Neural cell (in vitro differentiated cells): Measurements from ENCODE around the gene TSNAXIP1. TPM values are rescaled to one million over a fixed set of nuclear protein-coding genes. Genes with fewer than 3 reads are reported as not detected.

ENCODE experiments used
- H2AFZ ChIP-seq: fragments of 200-600, 300-800 bp; sonication (generic), shearing (Covaris generic); 2 replicates; pipeline ENCODE4 v1.6.0; 2014; ENCODE audit warnings: low read depth, mild to moderate bottlenecking, antibody characterized with exemption, low read length, moderate library complexity
- H3F3A ChIP-seq: fragments of 200-600 bp; shearing (Covaris generic); 2 replicates; pipeline ENCODE4 v1.6.1; 2016; ENCODE audit warnings: mild to moderate bottlenecking, moderate library complexity, mixed read lengths, antibody characterized with exemption, low read length; ENCODE audit not compliant: insufficient read depth, poor library complexity, severe bottlenecking
- H3K27ac ChIP-seq: fragments of 200-600, 300-800 bp; sonication (generic), shearing (Covaris generic); 2 replicates; pipeline ENCODE4 v1.5.1; 2014; ENCODE audit warnings: mild to moderate bottlenecking, low read length, moderate library complexity
- H3K27me3 ChIP-seq: fragments of 300-800, 200-600 bp; sonication (generic), shearing (Covaris generic); 2 replicates; pipeline ENCODE4 v1.6.0; 2014; ENCODE audit warnings: mild to moderate bottlenecking, low read depth, low read length, moderate library complexity; ENCODE audit not compliant: insufficient read depth
- H3K36me3 ChIP-seq: fragments of 300-800, 200-600 bp; sonication (generic), shearing (Covaris generic); 2 replicates; pipeline ENCODE4 v1.5.1; 2014; ENCODE audit warnings: mild to moderate bottlenecking, antibody characterized with exemption, low read length, moderate library complexity; ENCODE audit not compliant: insufficient read depth
- H3K4me2 ChIP-seq: fragments of 300-800, 200-600 bp; sonication (generic), shearing (Covaris generic); 2 replicates; pipeline ENCODE4 v1.6.0; 2014; ENCODE audit warnings: mild to moderate bottlenecking, low read length
- H3K4me3 ChIP-seq: fragments of 300-800, 200-600 bp; sonication (generic), shearing (Covaris generic); 2 replicates; pipeline ENCODE4 v1.5.1; 2014; ENCODE audit warnings: mild to moderate bottlenecking, low read length, moderate library complexity
- H3K79me2 ChIP-seq: fragments of 200-600 bp; shearing (Covaris generic); replicated peaks from 2 replicates; pipeline ENCODE4 v1.6.0; 2014; ENCODE audit warnings: mild to moderate bottlenecking, low read length, moderate library complexity; ENCODE audit not compliant: insufficient read depth
- H3K9ac ChIP-seq: fragments of 300-800, 200-600 bp; sonication (generic), shearing (Covaris generic); 2 replicates; pipeline ENCODE4 v1.6.1; 2016; ENCODE audit warnings: mild to moderate bottlenecking, low read length, mixed read lengths
- H3K9me2 ChIP-seq: fragments of 200-600 bp; shearing (Covaris generic); 2 replicates; pipeline ENCODE4 v1.6.1; 2016; ENCODE audit warnings: mild to moderate bottlenecking, low read length, mixed read lengths; ENCODE audit not compliant: insufficient read depth
- H3K9me3 ChIP-seq: fragments of 200-600, 300-800 bp; sonication (generic), shearing (Covaris generic); 2 replicates; pipeline ENCODE4 v1.6.1; 2016; ENCODE audit warnings: mild to moderate bottlenecking, mixed run types, low read length, moderate library complexity, mixed read lengths
- H4K20me1 ChIP-seq: fragments of 200-600 bp; shearing (Covaris generic); 2 replicates; pipeline ENCODE4 v1.6.1; 2016; ENCODE audit warnings: mild to moderate bottlenecking, mixed run types; ENCODE audit not compliant: insufficient read depth
- EP300 ChIP-seq: fragments of 450-650 bp; conservative IDR thresholded peaks from 2 replicates; pipeline ENCODE4 v1.6.1; 2014; ENCODE audit warnings: antibody characterized with exemption, mild to moderate bottlenecking, moderate library complexity; ENCODE audit not compliant: poor library complexity, severe bottlenecking
- EZH2 ChIP-seq: fragments of 200-600, 300-800 bp; shearing (Covaris generic), sonication (generic); IDR thresholded peaks from 2 replicates; pipeline ENCODE4 v1.6.1; 2014; ENCODE audit warnings: antibody characterized with exemption, low read length, borderline replicate concordance, mild to moderate bottlenecking; ENCODE audit not compliant: insufficient read depth, poor library complexity, severe bottlenecking
- MXI1 ChIP-seq: fragments of 450-650 bp; conservative IDR thresholded peaks from 2 replicates; pipeline ENCODE4 v1.6.1; 2014; ENCODE audit warnings: antibody characterized with exemption, mild to moderate bottlenecking; ENCODE audit not compliant: poor library complexity, severe bottlenecking
- POLR2AphosphoS5 ChIP-seq: IDR thresholded peaks from 2 replicates; pipeline ENCODE4 v1.6.1; 2012
- RAD21 ChIP-seq: fragments of 450-650 bp; conservative IDR thresholded peaks from 2 replicates; pipeline ENCODE4 v1.6.1; 2014; ENCODE audit warnings: antibody characterized with exemption, mild to moderate bottlenecking, moderate library complexity
- SMC3 ChIP-seq: fragments of 450-650 bp; conservative IDR thresholded peaks from 2 replicates; pipeline ENCODE4 v1.6.1; 2014; ENCODE audit warnings: antibody characterized with exemption, mild to moderate bottlenecking, moderate library complexity; ENCODE audit not compliant: poor library complexity
- TAF1 ChIP-seq: IDR thresholded peaks from 2 replicates; pipeline ENCODE4 v1.6.1; 2012; ENCODE audit warnings: low read depth
- polyA plus RNA-seq: library from polyadenylated mRNA; depleted of rRNA; stranded (reverse); fragments of >200 nt; gene quantifications from 2 replicates; pipeline ENCODE4 v1.2.3, GENCODE V29; 2014
- TF ChIP-seq, protein P1 (sequence below): IDR thresholded peaks from 2 replicates; pipeline ENCODE4 v1.6.1; 2012; ENCODE audit warnings: borderline replicate concordance
- TF ChIP-seq, protein P2 (sequence below): fragments of 450-650 bp; IDR thresholded peaks from 2 replicates; pipeline ENCODE4 v1.5.1; 2014; ENCODE audit warnings: antibody characterized with exemption, mild to moderate bottlenecking, moderate library complexity; ENCODE audit not compliant: poor library complexity, severe bottlenecking

TSNAXIP1 gene
- polyA plus RNA-seq, 1 donor from 2014 or later: 31.0 TPM

DNA sequence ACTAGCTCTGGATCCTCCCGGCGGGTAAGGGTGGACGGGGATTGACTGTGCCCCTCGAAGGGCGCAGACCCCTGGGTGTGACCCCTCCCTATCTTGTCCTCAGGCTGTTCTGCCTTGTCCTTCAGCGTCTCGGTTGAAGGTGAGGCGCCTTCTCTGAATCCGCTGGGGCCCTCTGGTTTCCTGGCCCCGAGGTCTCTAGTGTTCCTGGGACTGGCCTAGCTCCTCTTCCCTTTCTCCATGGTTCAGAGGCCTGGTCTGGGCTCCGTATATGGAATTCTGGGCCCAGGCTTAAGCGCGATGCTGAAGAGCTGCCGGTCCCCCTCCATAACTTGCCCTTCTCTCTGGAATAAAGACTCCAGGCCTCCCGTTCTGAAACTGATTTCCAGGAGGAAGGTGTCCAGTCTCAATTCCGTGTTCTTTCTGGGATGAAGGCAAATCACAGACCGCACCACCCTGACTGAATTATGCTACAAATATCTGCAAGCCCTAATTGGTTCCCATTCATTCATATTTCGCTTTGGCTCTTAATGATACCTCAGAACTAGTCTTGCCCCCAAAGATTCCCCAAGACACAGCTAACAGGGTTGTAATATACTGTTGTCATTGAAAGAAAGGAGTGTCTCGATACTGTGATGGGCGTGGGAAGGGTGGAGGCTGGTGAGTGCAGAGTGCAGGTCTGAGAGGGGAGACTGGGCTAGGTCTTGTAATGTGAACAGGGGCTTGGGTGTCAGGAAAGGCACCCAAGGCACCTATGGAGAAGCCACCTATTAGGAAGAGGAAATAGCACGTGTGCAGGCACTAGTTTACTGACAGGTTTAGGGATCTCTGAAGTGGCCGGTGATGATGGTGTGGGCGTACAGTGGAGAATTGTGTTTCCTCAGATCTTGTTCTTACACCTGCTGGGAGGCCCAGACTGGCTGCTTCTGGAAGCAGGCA lies 67.0 kb downstream of the TSNAXIP1 start:
- H3K79me2 ChIP-seq: peaks cover 26% of the 10 kb centered on the region
- H3K9me2 ChIP-seq: no peaks in the 10 kb centered on the region
- H3K4me2 ChIP-seq: peak overlapping the region; percentile 72
- H3F3A ChIP-seq: no peaks in the 10 kb centered on the region
- H4K20me1 ChIP-seq: no peaks in the 10 kb centered on the region
- H3K36me3 ChIP-seq: no peaks in the 10 kb centered on the region
- H3K4me3 ChIP-seq: peak overlapping the region; percentile 87
- peak overlapping the region; percentile 41 for H2AFZ ChIP-seq
- H3K27ac ChIP-seq: peak overlapping the region; percentile 60
- H3K27me3 ChIP-seq: no peaks in the 10 kb centered on the region
- H3K9ac ChIP-seq: peak overlapping the region; percentile 88
- TF ChIP-seq, protein P1, sequence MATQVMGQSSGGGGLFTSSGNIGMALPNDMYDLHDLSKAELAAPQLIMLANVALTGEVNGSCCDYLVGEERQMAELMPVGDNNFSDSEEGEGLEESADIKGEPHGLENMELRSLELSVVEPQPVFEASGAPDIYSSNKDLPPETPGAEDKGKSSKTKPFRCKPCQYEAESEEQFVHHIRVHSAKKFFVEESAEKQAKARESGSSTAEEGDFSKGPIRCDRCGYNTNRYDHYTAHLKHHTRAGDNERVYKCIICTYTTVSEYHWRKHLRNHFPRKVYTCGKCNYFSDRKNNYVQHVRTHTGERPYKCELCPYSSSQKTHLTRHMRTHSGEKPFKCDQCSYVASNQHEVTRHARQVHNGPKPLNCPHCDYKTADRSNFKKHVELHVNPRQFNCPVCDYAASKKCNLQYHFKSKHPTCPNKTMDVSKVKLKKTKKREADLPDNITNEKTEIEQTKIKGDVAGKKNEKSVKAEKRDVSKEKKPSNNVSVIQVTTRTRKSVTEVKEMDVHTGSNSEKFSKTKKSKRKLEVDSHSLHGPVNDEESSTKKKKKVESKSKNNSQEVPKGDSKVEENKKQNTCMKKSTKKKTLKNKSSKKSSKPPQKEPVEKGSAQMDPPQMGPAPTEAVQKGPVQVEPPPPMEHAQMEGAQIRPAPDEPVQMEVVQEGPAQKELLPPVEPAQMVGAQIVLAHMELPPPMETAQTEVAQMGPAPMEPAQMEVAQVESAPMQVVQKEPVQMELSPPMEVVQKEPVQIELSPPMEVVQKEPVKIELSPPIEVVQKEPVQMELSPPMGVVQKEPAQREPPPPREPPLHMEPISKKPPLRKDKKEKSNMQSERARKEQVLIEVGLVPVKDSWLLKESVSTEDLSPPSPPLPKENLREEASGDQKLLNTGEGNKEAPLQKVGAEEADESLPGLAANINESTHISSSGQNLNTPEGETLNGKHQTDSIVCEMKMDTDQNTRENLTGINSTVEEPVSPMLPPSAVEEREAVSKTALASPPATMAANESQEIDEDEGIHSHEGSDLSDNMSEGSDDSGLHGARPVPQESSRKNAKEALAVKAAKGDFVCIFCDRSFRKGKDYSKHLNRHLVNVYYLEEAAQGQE: peak; percentile 19
- no peak for TF ChIP-seq EZH2
- no peaks in the 10 kb centered on the region for H3K9me3 ChIP-seq

DNA sequence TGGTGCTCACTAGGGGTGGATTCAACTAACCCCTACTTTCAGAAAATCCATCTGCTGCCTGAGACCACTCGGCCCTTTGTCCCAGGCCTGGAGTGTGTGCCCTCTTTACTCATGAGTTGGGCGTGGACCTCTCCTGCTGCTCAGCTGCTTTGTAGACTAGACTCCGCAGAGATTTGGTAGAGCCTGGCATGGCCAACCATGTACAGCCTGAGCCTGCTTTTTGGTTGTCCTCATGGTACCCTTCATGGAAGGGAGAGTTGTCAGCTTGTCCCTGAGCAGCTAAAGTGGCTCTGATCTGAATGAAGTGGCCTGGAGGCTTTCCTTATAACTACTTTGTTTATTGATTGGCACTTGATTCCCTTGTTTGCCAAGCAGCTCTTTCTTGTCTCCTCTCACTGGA lies 67.7 kb downstream of the TSNAXIP1 start:
- H3K27ac ChIP-seq: no peak overlapping the region
- no peak for TF ChIP-seq MXI1
- TF ChIP-seq RAD21: no peak
- no peak for TF ChIP-seq POLR2AphosphoS5
- TF ChIP-seq SMC3: no peak
- TF ChIP-seq, protein P2, sequence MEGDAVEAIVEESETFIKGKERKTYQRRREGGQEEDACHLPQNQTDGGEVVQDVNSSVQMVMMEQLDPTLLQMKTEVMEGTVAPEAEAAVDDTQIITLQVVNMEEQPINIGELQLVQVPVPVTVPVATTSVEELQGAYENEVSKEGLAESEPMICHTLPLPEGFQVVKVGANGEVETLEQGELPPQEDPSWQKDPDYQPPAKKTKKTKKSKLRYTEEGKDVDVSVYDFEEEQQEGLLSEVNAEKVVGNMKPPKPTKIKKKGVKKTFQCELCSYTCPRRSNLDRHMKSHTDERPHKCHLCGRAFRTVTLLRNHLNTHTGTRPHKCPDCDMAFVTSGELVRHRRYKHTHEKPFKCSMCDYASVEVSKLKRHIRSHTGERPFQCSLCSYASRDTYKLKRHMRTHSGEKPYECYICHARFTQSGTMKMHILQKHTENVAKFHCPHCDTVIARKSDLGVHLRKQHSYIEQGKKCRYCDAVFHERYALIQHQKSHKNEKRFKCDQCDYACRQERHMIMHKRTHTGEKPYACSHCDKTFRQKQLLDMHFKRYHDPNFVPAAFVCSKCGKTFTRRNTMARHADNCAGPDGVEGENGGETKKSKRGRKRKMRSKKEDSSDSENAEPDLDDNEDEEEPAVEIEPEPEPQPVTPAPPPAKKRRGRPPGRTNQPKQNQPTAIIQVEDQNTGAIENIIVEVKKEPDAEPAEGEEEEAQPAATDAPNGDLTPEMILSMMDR: no peak
- no peak for TF ChIP-seq TAF1
- no peak for TF ChIP-seq EP300
- no peak for TF ChIP-seq EZH2
- TF ChIP-seq, protein P1: no peak

More for the DNA sequence above, 67.7 kb downstream of the TSNAXIP1 start:
- no peaks in the 10 kb centered on the region for H3K36me3 ChIP-seq
- H3K27me3 ChIP-seq: no peaks in the 10 kb centered on the region
- H3K9me2 ChIP-seq: no peaks in the 10 kb centered on the region
- no peaks in the 10 kb centered on the region for H3K9me3 ChIP-seq
- H3K4me2 ChIP-seq: peak overlapping the region; percentile 72
- H3K9ac ChIP-seq: peak overlapping the region; percentile 88
- H2AFZ ChIP-seq: no peak overlapping the region
- peak overlapping the region; percentile 87 for H3K4me3 ChIP-seq
- no peaks in the 10 kb centered on the region for H4K20me1 ChIP-seq
- H3F3A ChIP-seq: no peaks in the 10 kb centered on the region
- peaks cover 26% of the 10 kb centered on the region for H3K79me2 ChIP-seq
